ENCODE measurements around the gene DGKB.

GRCh38 chr7:14896461-14896860, 6.1 kb downstream of the DGKB start:
- TF ChIP-seq CTCF (conservative IDR thresholded peaks at IDR 0.05; ENCODE audit: low read depth, low read length): no peak
- no peak for TF ChIP-seq EZH2 (IDR thresholded peaks at IDR 0.05; ENCODE audit: borderline replicate concordance, low read depth, low read length, poor library complexity, severe bottlenecking)
